GM18526 (cell line): Measurements from ENCODE around the gene VSTM1.

Experiments used
- POLR2A ChIP-seq: IDR thresholded peaks from 3 replicates; pipeline ENCODE4 v1.6.1; 2011; ENCODE audit not compliant: insufficient read length; ENCODE audit errors: extremely low read depth

VSTM1 gene

DNA sequence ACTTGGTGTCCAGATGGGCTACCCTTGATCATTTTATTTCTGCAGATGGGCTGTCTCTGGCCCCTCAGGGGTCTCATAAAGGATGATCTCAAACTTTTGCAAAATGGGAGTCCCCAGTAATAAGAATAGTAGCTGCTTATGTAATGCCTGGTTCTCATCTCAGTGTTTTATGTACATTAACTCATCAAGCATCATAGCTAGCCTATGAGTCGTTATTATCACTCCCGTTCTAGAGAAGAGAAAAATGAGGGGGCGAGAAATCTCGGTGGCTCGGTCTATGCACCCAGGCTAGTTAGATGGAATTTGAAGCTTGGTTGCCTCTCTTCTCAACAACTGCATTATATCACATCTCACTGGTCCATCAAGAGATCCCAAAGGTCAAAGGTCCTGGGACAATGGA, 68.9 kb downstream of the VSTM1 start:
- TF ChIP-seq POLR2A = no peak

DNA sequence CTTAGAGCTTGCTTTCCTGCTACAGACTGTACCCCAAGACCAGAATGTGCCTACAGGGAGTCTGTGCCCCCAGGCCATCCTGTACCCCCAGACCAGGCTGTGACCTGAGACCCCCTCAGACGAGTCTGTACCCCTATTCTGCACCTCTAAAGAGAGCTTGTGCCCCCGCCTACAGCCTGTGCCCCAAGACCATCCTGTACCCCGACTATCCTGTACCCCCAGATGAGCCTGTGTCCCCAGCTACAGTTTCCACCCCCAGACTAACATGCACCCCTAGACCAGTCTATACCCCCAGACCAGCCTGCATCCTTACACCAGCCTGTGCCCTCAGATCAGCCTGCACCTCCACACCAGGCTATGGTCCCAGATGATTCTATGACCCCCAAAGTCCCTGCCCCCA, 70.2 kb downstream of the VSTM1 start:
- TF ChIP-seq POLR2A = no peak

DNA sequence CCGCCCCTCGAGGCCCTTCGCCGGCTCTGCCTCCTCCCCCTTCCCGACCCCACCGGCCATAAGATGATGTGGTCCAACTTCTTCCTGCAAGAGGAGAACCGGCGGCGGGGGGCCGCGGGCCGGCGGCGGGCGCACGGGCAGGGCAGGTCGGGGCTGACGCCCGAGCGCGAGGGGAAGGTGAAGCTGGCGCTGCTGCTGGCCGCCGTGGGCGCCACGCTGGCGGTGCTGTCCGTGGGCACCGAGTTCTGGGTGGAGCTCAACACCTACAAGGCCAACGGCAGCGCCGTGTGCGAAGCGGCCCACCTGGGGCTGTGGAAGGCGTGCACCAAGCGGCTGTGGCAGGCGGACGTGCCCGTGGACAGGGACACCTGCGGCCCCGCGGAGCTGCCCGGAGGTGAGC, 70.9 kb downstream of the VSTM1 start:
- no peak for TF ChIP-seq POLR2A

GRCh38 chr19:53992211-53992610, 71.5 kb downstream of the VSTM1 start:
- TF ChIP-seq POLR2A = no peak

DNA sequence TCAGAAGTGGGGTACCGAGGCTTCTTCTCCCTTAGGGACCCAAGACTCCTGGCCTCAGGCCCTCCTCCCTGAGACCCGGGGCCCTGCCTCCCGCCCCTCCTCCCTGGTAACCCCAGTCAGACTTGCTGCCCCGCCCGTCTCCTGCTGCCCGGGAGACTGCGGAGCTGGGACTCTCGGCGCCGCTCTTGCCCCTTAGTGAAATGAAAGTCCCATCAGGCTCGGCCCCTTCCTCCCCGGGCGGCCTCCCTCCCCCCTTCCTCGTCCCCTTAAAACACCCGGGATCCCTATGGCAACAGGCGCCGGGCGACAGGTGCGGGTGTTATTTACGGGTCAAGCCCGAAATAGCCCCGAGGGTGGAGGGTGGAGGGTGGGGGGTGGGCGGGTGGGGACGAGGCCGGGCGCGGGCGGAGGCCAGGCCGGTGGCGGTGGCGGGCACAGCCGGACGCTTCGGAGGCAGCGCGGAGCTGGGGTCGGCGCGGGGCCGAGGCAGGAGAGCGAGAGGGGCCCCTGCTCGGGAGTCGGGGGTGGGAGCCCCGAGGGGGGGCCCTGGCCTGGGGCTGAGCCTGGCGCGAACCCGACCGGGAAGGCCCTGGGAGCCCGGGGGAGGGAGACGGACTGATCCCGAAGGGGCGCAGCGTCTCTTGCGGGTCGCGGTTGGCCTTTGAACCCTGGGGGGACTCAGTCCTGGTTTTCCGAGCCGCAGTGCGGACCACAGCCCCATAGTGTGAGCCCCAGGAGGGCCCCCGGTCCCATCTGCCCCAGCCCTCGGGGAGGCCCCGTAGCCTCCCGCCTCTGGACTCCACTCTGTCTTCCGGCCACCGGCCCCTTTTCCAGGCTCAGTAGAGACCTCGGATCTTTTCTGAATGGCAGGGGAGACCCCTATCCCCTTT, 72.2 kb downstream of the VSTM1 start, which contains the start of gene CACNG6:
CACNG6 (plus strand) TSS at position 414 of the 890 bp plus-strand sequence. CDS start 1,241 bp downstream, outside the sequence.
- no peak for TF ChIP-seq POLR2A
